PC-3 (cell line): ENCODE measurements around the gene TEX14. TPM values are rescaled to one million over a fixed set of nuclear protein-coding genes. Genes with fewer than 3 reads are reported as not detected.

Source experiments
- ATAC-seq: fragments of 200-7000 bp; cut with Tn5 transposase; 2 replicates; pipeline ENCODE4 v1.9.1; 2020; ENCODE audit warnings: mild to moderate bottlenecking, moderate library complexity
- BruUV-seq: library from RNA; stranded (reverse); fragments of 400-500 nt; replicated peaks from 2 replicates; lab custom pipeline; 2021; lab: Mats Ljungman, UMichigan
- CTCF ChIA-PET: fragments of 300-600 bp; sonication (Branson Sonifier 250); formaldehyde crosslinking; loops from one replicate; lab custom pipeline; 2022; ENCODE audit warnings: antibody characterized with exemption; lab: Charles Lee
- POLR2A ChIA-PET: fragments of 300-600 bp; sonication (Branson Sonifier 250); formaldehyde crosslinking; loops from one replicate; lab custom pipeline; 2022; ENCODE audit warnings: antibody characterized with exemption; ENCODE audit not compliant: unreplicated experiment; lab: Charles Lee
- DNase-seq: peaks from one replicate; pipeline ENCODE4 v3.0.0-alpha.2; 2015
- H2AFZ ChIP-seq: fragments of 300-600 bp; sonication (generic); 2 replicates; pipeline ENCODE4 v1.6.0; 2016; ENCODE audit warnings: antibody characterized with exemption, low read length
- H3F3A ChIP-seq: fragments of 300-600 bp; sonication (generic); one replicate; pipeline ENCODE4 v1.6.0; 2017; ENCODE audit warnings: antibody characterized with exemption, low read length, control low read depth, mild to moderate bottlenecking; ENCODE audit not compliant: unreplicated experiment
- H3K27ac ChIP-seq: fragments of 300-600 bp; sonication (generic); 2 replicates; pipeline ENCODE4 v1.5.1; 2016; ENCODE audit warnings: mild to moderate bottlenecking, low read length
- H3K27me3 ChIP-seq: fragments of 300-600 bp; sonication (generic); 2 replicates; pipeline ENCODE4 v1.6.1; 2016; ENCODE audit warnings: low read length, mixed read lengths
- H3K36me3 ChIP-seq: fragments of 300-600 bp; sonication (generic); 2 replicates; pipeline ENCODE4 v1.6.1; 2016; ENCODE audit warnings: low read depth, mixed run types, low read length, mixed read lengths
- H3K4me1 ChIP-seq: fragments of 300-600 bp; sonication (generic); 2 replicates; pipeline ENCODE4 v1.5.1; 2016; ENCODE audit warnings: low read length; ENCODE audit not compliant: insufficient read depth
- H3K4me2 ChIP-seq: fragments of 300-600 bp; sonication (generic); 2 replicates; pipeline ENCODE4 v1.6.0; 2016; ENCODE audit warnings: low read length
- H3K4me3 ChIP-seq: fragments of 300-600 bp; sonication (generic); 2 replicates; pipeline ENCODE4 v1.5.1; 2016; ENCODE audit warnings: mild to moderate bottlenecking, low read length, mixed read lengths
- H3K79me2 ChIP-seq: fragments of 300-600 bp; sonication (generic); 2 replicates; pipeline ENCODE4 v1.6.1; 2017; ENCODE audit warnings: low read length, mixed read lengths
- H3K9ac ChIP-seq: fragments of 300-600 bp; sonication (generic); 2 replicates; pipeline ENCODE4 v1.6.0; 2016; ENCODE audit warnings: mild to moderate bottlenecking, low read length
- H3K9me2 ChIP-seq: fragments of 300-600 bp; sonication (generic); replicated peaks from 2 replicates; pipeline ENCODE4 v1.6.1; 2016; ENCODE audit warnings: mixed run types, low read length, mixed read lengths
- H3K9me3 ChIP-seq: fragments of 300-600 bp; sonication (generic); 2 replicates; pipeline ENCODE4 v1.6.1; 2016; ENCODE audit warnings: low read length, mixed read lengths
- H4K20me1 ChIP-seq: fragments of 300-600 bp; sonication (generic); 2 replicates; pipeline ENCODE4 v1.6.1; 2016; ENCODE audit warnings: low read length, mixed read lengths
- EZH2 ChIP-seq: fragments of 300-600 bp; sonication (generic); IDR thresholded peaks from one replicate; pipeline ENCODE4 v1.6.1; 2017; ENCODE audit warnings: antibody characterized with exemption, mild to moderate bottlenecking, low read length; ENCODE audit not compliant: unreplicated experiment
- EZH2phosphoT487 ChIP-seq: fragments of 300-600 bp; sonication (generic); IDR thresholded peaks from 2 replicates; pipeline ENCODE4 v1.6.1; 2018; ENCODE audit warnings: mild to moderate bottlenecking, antibody characterized with exemption, low read length, borderline replicate concordance
- intact Hi-C: fragments of 100-400 bp; cut with micrococcal nuclease; formaldehyde crosslinking; loops from 2 replicates; pipeline ENCODE4 v1.9.0; 2023
- total RNA-seq: library from RNA; depleted of rRNA; stranded (reverse); fragments of >200 nt; gene quantifications from 2 replicates; pipeline ENCODE4 v1.2.3, GENCODE V29; 2014
- TF ChIP-seq, protein P1 (sequence below): fragments of 300-600 bp; sonication (generic); conservative IDR thresholded peaks from 2 replicates; pipeline ENCODE4 v1.5.1; 2017; ENCODE audit warnings: antibody characterized with exemption, low read depth, mild to moderate bottlenecking, low read length

TEX14 gene
- total RNA-seq, 1 experiment from 2014 or later, result 0.29 TPM

DNA sequence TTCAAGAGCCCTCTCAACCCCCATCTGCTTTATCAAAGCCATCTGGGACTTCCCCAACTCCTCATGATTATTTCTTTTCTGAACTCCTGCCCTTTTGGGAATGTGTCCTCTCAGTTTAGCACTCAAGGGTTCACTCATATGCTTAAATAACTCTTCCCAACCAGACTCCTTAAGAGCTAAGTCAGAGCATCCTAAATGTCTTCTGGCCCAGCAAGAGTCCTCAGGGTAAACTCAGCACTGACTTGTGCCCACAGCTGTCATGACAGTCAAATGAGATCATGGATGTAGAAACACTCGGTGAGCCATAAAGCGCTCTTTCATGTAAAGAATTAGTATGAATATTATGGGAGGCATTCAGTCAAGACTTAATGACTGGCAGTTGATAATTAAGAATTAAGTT, 85.9 kb downstream of the TEX14 start:
- Histone ChIP-seq H3F3A (no peaks in the 10 kb centered on the region), H3K9me2 (no peaks in the 10 kb centered on the region), H2AFZ (no peak overlapping the region), H3K9me3 (no peaks in the 10 kb centered on the region), H3K27me3 (no peaks in the 10 kb centered on the region), H3K4me3 (no peak overlapping the region), H3K36me3 (no peaks in the 10 kb centered on the region), H3K9ac (no peak overlapping the region), H3K4me1 (no peaks in the 10 kb centered on the region), H3K79me2 (no peaks in the 10 kb centered on the region), H3K27ac (no peak overlapping the region), H4K20me1 (no peaks in the 10 kb centered on the region), H3K4me2 (no peak overlapping the region)
- DNase-seq (no peak), ATAC-seq (no peak)
- intact Hi-C loops, result no loop called here
- ChIA-PET CTCF (no interaction called here), POLR2A (interaction anchor here (0.5 kb wide), 1 partner anchor 79 kb away, joined by 3 read pairs; no protein-coding TSS in a partner anchor)
- TF ChIP-seq EZH2phosphoT487 (no peak), EZH2 (no peak)
- no TSS peak for BruUV-seq

DNA sequence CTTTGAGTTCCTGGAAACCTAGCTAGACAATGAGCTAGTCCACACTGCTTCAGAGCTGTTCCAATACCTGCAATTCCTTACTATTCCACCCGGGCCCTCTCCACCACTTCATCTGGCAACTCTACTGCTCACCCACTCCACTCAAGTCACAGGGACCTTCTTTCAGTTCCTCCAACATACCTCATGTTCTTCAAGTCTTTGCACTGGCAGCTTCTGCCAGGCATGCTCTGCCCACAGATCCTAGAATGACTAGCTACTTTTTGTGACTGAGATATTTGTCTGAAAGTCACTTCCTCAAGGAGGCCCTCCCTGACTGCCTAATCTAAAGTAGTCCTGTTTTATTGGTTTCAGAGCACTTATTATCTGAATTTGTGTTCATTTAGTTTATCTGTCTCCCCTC, 86.4 kb downstream of the TEX14 start:
- Histone ChIP-seq H3K27ac (no peak overlapping the region), H3F3A (no peaks in the 10 kb centered on the region), H3K4me1 (no peaks in the 10 kb centered on the region), H3K79me2 (no peaks in the 10 kb centered on the region), H3K9ac (no peak overlapping the region), H3K27me3 (no peaks in the 10 kb centered on the region), H3K9me3 (no peaks in the 10 kb centered on the region), H4K20me1 (no peaks in the 10 kb centered on the region), H3K4me2 (no peak overlapping the region), H3K4me3 (no peak overlapping the region), H3K9me2 (no peaks in the 10 kb centered on the region), H3K36me3 (no peaks in the 10 kb centered on the region), H2AFZ (no peak overlapping the region)
- POLR2A ChIA-PET, result interaction anchor here (0.5 kb wide), 1 partner anchor 79 kb away, joined by 3 read pairs; no protein-coding TSS in a partner anchor
- no TSS peak for BruUV-seq
- no peak for ATAC-seq
- no peak for DNase-seq
- CTCF ChIA-PET, result no interaction called here
- intact Hi-C loops, result no loop called here
- TF ChIP-seq EZH2phosphoT487, result no peak
- TF ChIP-seq, protein P1, sequence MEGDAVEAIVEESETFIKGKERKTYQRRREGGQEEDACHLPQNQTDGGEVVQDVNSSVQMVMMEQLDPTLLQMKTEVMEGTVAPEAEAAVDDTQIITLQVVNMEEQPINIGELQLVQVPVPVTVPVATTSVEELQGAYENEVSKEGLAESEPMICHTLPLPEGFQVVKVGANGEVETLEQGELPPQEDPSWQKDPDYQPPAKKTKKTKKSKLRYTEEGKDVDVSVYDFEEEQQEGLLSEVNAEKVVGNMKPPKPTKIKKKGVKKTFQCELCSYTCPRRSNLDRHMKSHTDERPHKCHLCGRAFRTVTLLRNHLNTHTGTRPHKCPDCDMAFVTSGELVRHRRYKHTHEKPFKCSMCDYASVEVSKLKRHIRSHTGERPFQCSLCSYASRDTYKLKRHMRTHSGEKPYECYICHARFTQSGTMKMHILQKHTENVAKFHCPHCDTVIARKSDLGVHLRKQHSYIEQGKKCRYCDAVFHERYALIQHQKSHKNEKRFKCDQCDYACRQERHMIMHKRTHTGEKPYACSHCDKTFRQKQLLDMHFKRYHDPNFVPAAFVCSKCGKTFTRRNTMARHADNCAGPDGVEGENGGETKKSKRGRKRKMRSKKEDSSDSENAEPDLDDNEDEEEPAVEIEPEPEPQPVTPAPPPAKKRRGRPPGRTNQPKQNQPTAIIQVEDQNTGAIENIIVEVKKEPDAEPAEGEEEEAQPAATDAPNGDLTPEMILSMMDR, result no peak
- no peak for TF ChIP-seq EZH2

DNA sequence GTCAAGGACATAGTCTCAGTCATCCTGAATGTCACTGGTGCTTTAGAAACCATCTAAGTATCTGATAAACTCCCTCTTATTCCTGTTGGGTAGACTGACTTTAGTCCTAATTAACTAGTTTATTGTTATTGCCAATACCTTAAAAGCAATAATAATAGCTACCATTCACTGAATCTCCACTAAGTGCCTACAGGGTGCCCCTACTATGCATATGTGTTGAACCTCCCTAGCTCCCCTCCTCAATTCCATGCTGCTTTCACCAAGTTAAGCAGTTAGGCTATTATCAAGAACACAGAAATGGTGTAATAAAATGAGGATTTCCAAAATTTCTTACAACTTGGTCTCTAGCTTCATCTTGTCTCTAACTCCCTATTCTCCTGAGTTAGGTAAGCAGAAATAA, 89.9 kb downstream of the TEX14 start:
- Histone ChIP-seq H3K9me3 (no peaks in the 10 kb centered on the region), H3K27me3 (no peaks in the 10 kb centered on the region), H2AFZ (no peak overlapping the region), H3K4me3 (no peak overlapping the region), H3K9me2 (no peaks in the 10 kb centered on the region), H3F3A (no peaks in the 10 kb centered on the region), H3K4me2 (no peak overlapping the region), H3K36me3 (no peaks in the 10 kb centered on the region), H3K27ac (no peak overlapping the region), H4K20me1 (no peaks in the 10 kb centered on the region), H3K4me1 (no peaks in the 10 kb centered on the region), H3K9ac (no peak overlapping the region), H3K79me2 (no peaks in the 10 kb centered on the region)
- ChIA-PET CTCF (interaction anchor here (0.6 kb wide), 1 partner anchor 25 kb away, joined by 5 read pairs; no protein-coding TSS in a partner anchor), POLR2A (no interaction called here)
- DNase-seq (no peak), ATAC-seq (no peak)
- intact Hi-C loops, result no loop called here
- BruUV-seq, result no TSS peak
- TF ChIP-seq EZH2phosphoT487 (no peak), EZH2 (no peak)
- TF ChIP-seq, protein P1, result no peak
